Measurements from ENCODE around the gene CATSPER3.

Gene CATSPER3

DNA sequence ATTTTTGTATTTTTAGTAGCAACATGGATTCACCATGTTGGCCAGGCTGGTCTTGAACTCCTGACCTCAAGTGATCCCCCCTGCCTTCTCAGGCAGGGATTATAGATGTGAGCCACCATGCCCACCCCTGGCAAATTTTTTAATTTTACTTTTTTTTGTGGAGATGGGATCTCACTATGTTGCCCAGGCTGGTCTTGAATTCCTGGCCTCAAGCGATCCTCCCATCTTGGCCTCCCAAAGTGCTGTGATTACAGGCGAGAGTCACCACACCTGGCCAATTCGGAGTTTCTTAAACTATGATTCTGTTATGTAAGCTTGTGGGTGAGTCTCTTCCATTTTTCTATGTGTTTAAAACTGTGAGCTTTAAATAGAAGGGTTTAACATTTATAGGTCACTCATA is 35.2 kb upstream of the CATSPER3 start:
- Histone ChIP-seq H3K27ac (replicated peaks) (no peak overlapping the region), H3K4me3 (replicated peaks; ENCODE audit: insufficient read depth, low read length) (no peak overlapping the region), H3K27me3 (ENCODE audit: insufficient read depth, poor library complexity, severe bottlenecking) (no peaks in the 10 kb centered on the region)
- DNase-seq (ENCODE audit: low read depth in 1 of 2, low spot score in 1 of 2) = no peak
- TF ChIP-seq POLR2AphosphoS5 (IDR thresholded peaks at IDR 0.05; ENCODE audit: low read depth) = no peak
- no peak for TF ChIP-seq SPI1 (IDR thresholded peaks at IDR 0.05; ENCODE audit: borderline replicate concordance, low read depth)
- TF ChIP-seq, protein P1, sequence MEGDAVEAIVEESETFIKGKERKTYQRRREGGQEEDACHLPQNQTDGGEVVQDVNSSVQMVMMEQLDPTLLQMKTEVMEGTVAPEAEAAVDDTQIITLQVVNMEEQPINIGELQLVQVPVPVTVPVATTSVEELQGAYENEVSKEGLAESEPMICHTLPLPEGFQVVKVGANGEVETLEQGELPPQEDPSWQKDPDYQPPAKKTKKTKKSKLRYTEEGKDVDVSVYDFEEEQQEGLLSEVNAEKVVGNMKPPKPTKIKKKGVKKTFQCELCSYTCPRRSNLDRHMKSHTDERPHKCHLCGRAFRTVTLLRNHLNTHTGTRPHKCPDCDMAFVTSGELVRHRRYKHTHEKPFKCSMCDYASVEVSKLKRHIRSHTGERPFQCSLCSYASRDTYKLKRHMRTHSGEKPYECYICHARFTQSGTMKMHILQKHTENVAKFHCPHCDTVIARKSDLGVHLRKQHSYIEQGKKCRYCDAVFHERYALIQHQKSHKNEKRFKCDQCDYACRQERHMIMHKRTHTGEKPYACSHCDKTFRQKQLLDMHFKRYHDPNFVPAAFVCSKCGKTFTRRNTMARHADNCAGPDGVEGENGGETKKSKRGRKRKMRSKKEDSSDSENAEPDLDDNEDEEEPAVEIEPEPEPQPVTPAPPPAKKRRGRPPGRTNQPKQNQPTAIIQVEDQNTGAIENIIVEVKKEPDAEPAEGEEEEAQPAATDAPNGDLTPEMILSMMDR (IDR thresholded peaks at IDR 0.05; ENCODE audit: insufficient read depth, low read length) = no peak

DNA sequence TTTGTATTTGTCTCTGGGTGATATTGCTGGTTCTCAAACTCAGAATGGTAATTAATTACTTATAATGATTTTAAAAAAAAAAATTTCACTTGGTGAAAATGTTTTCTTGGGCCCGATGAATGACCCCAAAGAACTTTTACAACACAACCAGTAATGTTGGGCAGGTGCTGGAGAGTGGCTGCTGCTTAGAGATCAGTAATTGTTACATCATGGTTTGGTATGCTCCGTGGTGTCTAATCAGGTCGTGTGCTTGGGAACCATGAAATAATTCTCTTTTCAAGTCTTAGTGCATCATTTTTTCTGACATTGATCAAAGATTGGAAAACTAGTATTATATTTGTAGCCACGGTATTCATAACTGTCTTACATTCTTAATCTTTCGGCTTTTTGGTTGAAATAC is 33.5 kb upstream of the CATSPER3 start:
- H3K4me3 ChIP-seq (replicated peaks; ENCODE audit: insufficient read depth, low read length) = no peak overlapping the region
- TF ChIP-seq POLR2AphosphoS5 (IDR thresholded peaks at IDR 0.05; ENCODE audit: low read depth) (no peak), SPI1 (IDR thresholded peaks at IDR 0.05; ENCODE audit: borderline replicate concordance, low read depth) (no peak), GABPA (IDR thresholded peaks at IDR 0.05; ENCODE audit: low read depth) (no peak)
- TF ChIP-seq, protein P2, sequence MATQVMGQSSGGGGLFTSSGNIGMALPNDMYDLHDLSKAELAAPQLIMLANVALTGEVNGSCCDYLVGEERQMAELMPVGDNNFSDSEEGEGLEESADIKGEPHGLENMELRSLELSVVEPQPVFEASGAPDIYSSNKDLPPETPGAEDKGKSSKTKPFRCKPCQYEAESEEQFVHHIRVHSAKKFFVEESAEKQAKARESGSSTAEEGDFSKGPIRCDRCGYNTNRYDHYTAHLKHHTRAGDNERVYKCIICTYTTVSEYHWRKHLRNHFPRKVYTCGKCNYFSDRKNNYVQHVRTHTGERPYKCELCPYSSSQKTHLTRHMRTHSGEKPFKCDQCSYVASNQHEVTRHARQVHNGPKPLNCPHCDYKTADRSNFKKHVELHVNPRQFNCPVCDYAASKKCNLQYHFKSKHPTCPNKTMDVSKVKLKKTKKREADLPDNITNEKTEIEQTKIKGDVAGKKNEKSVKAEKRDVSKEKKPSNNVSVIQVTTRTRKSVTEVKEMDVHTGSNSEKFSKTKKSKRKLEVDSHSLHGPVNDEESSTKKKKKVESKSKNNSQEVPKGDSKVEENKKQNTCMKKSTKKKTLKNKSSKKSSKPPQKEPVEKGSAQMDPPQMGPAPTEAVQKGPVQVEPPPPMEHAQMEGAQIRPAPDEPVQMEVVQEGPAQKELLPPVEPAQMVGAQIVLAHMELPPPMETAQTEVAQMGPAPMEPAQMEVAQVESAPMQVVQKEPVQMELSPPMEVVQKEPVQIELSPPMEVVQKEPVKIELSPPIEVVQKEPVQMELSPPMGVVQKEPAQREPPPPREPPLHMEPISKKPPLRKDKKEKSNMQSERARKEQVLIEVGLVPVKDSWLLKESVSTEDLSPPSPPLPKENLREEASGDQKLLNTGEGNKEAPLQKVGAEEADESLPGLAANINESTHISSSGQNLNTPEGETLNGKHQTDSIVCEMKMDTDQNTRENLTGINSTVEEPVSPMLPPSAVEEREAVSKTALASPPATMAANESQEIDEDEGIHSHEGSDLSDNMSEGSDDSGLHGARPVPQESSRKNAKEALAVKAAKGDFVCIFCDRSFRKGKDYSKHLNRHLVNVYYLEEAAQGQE (IDR thresholded peaks at IDR 0.05; ENCODE audit: insufficient replicate concordance, low read depth) = no peak
- TF ChIP-seq, protein P1 (IDR thresholded peaks at IDR 0.05; ENCODE audit: insufficient read depth, low read length) = no peak
- H3K27me3 ChIP-seq (ENCODE audit: insufficient read depth, poor library complexity, severe bottlenecking) = no peaks in the 10 kb centered on the region
- H3K27ac ChIP-seq (replicated peaks) = no peak overlapping the region
- no peak for DNase-seq (ENCODE audit: low read depth in 1 of 2, low spot score in 1 of 2)

DNA sequence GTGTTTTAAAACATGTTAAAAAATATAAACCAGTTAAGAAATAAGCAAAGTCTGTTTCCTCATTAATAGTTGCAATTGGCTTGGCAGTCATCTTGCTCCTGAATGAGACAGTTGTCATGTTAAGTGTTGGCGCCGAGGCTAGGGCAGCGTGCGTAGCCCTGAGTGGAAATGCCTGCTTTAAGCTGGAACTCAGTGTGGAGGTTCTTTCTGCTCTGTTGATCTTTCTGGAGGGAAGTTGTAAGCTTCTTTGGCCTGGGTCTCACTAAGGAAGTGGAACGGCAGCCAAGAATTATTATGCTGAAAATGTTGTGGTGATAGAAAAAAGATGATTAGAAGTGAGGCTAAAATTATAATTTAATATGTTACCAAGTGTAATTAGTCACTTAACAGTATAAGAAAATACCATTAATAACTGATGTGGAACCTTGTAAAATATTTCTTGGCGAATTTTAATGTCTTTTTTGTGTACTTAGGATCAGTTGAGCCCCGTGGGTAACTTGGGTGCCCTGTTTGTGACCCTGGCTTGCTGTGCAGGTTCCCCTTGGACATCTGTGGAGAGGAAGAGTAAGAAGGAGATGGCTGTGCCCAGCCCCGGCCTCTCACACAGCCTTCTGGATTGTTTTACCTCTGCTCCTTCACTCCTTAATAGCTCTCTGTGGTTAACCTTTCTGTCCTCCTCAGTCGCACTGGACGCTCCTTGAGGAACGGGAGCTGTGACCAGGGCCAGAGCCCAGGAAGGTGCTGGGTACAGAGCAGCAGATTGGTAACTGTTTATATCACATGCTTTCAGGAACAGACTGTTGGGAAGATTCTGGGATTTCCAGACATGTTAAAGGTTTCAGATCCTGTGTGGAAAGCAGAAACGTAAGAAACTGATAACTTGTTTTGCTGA is 31.8 kb upstream of the CATSPER3 start:
- DNase-seq (ENCODE audit: low read depth in 1 of 2, low spot score in 1 of 2) = no peak
- Histone ChIP-seq H3K27ac (replicated peaks) (no peak overlapping the region), H3K27me3 (ENCODE audit: insufficient read depth, poor library complexity, severe bottlenecking) (no peaks in the 10 kb centered on the region), H3K4me3 (replicated peaks; ENCODE audit: insufficient read depth, low read length) (no peak overlapping the region)
- TF ChIP-seq POLR2AphosphoS5 (IDR thresholded peaks at IDR 0.05; ENCODE audit: low read depth) = no peak
- TF ChIP-seq GABPA (IDR thresholded peaks at IDR 0.05; ENCODE audit: low read depth) = no peak
- TF ChIP-seq, protein P1 (IDR thresholded peaks at IDR 0.05; ENCODE audit: insufficient read depth, low read length) = no peak
- TF ChIP-seq, protein P2 (IDR thresholded peaks at IDR 0.05; ENCODE audit: insufficient replicate concordance, low read depth) = no peak
- no peak for TF ChIP-seq SPI1 (IDR thresholded peaks at IDR 0.05; ENCODE audit: borderline replicate concordance, low read depth)
